HEK293 (cell line): ENCODE results near the gene ANAPC16.
A peak's percentile ranks its signal among the peaks of the same experiment; 100 is the strongest.

Experiments used
- ATF2 ChIP-seq: fragments of 450-650 bp; formaldehyde crosslinking; IDR thresholded peaks from 2 replicates; pipeline ENCODE4 v1.5.1; 2016; ENCODE audit warnings: missing biosample characterization, missing genetic modification characterization, low read depth
- FEZF1 ChIP-seq: fragments of 450-650 bp; formaldehyde crosslinking; IDR thresholded peaks from 2 replicates; pipeline ENCODE4 v1.5.1; 2016; ENCODE audit warnings: missing biosample characterization, missing genetic modification characterization
- GFI1B ChIP-seq: fragments of 450-650 bp; formaldehyde crosslinking; IDR thresholded peaks from 2 replicates; pipeline ENCODE4 v1.5.1; 2016; ENCODE audit warnings: missing biosample characterization, missing genetic modification characterization
- GLI2 ChIP-seq: fragments of 450-650 bp; formaldehyde crosslinking; IDR thresholded peaks from 2 replicates; pipeline ENCODE4; 2017; ENCODE audit warnings: missing biosample characterization, missing genetic modification characterization, low read depth, borderline replicate concordance
- HOXD13 ChIP-seq: sonication (generic); formaldehyde crosslinking; IDR thresholded peaks from 2 replicates; pipeline ENCODE4 v1.8.0; 2022; ENCODE audit warnings: missing genetic modification reagents, borderline replicate concordance
- KLF10 ChIP-seq: fragments of 450-650 bp; IDR thresholded peaks from 2 replicates; pipeline ENCODE4 v1.5.1; 2018; ENCODE audit warnings: missing biosample characterization, mild to moderate bottlenecking, missing genetic modification characterization
- KLF16 ChIP-seq: fragments of 450-650 bp; formaldehyde crosslinking; IDR thresholded peaks from 2 replicates; pipeline ENCODE4 v1.5.1; 2017; ENCODE audit warnings: missing biosample characterization, missing genetic modification characterization
- KLF9 ChIP-seq: fragments of 450-650 bp; formaldehyde crosslinking; IDR thresholded peaks from 2 replicates; pipeline ENCODE4 v1.5.1; 2016; ENCODE audit warnings: missing biosample characterization, missing genetic modification characterization, low read depth
- SCRT1 ChIP-seq: fragments of 450-650 bp; formaldehyde crosslinking; IDR thresholded peaks from 2 replicates; pipeline ENCODE4 v1.5.1; 2016; ENCODE audit warnings: missing biosample characterization, missing genetic modification characterization, borderline replicate concordance
- TRIM28 ChIP-seq: IDR thresholded peaks from 2 replicates; pipeline ENCODE4 v1.6.1; 2011; ENCODE audit warnings: low read length, control low read depth, borderline replicate concordance
- WT1 ChIP-seq: fragments of 450-650 bp; formaldehyde crosslinking; IDR thresholded peaks from 2 replicates; pipeline ENCODE4 v1.5.1; 2016; ENCODE audit warnings: missing biosample characterization, missing genetic modification characterization
- YY1 ChIP-seq: fragments of 450-650 bp; formaldehyde crosslinking; IDR thresholded peaks from 2 replicates; pipeline ENCODE4 v1.5.1; 2018; ENCODE audit warnings: missing biosample characterization, missing genetic modification characterization
- ZNF121 ChIP-seq: fragments of 450-650 bp; formaldehyde crosslinking; IDR thresholded peaks from 2 replicates; pipeline ENCODE4 v1.5.1; 2016; ENCODE audit warnings: missing biosample characterization, missing genetic modification characterization
- ZNF132 ChIP-seq: fragments of 450-650 bp; formaldehyde crosslinking; IDR thresholded peaks from 2 replicates; pipeline ENCODE4 v1.5.1; 2017; ENCODE audit warnings: missing biosample characterization, missing genetic modification characterization, borderline replicate concordance
- ZNF140 ChIP-seq: fragments of 450-650 bp; formaldehyde crosslinking; IDR thresholded peaks from 2 replicates; pipeline ENCODE4 v1.5.1; 2016; ENCODE audit warnings: missing biosample characterization, missing genetic modification characterization
- ZNF155 ChIP-seq: fragments of 450-650 bp; formaldehyde crosslinking; IDR thresholded peaks from 2 replicates; pipeline ENCODE4 v1.5.1; 2016; ENCODE audit warnings: missing biosample characterization, missing genetic modification characterization
- ZNF169 ChIP-seq: fragments of 450-650 bp; formaldehyde crosslinking; IDR thresholded peaks from 2 replicates; pipeline ENCODE4 v1.5.1; 2016; ENCODE audit warnings: missing biosample characterization, missing genetic modification characterization
- ZNF19 ChIP-seq: fragments of 450-650 bp; formaldehyde crosslinking; IDR thresholded peaks from 2 replicates; pipeline ENCODE4; 2016; ENCODE audit warnings: missing biosample characterization, missing genetic modification characterization, low read depth
- ZNF23 ChIP-seq: fragments of 450-650 bp; formaldehyde crosslinking; IDR thresholded peaks from 2 replicates; pipeline ENCODE4 v1.5.1; 2016; ENCODE audit warnings: missing biosample characterization, missing genetic modification characterization, borderline replicate concordance
- ZNF280C ChIP-seq: fragments of 450-650 bp; formaldehyde crosslinking; IDR thresholded peaks from 2 replicates; pipeline ENCODE4 v1.5.1; 2016; ENCODE audit warnings: missing biosample characterization, missing genetic modification characterization
- ZNF433 ChIP-seq: fragments of 450-650 bp; formaldehyde crosslinking; IDR thresholded peaks from 2 replicates; pipeline ENCODE4 v1.5.1; 2016; ENCODE audit warnings: missing biosample characterization, missing genetic modification characterization, low read depth
- ZNF549 ChIP-seq: fragments of 450-650 bp; IDR thresholded peaks from 2 replicates; pipeline ENCODE4 v1.5.1; 2018; ENCODE audit warnings: missing biosample characterization, missing genetic modification characterization, mild to moderate bottlenecking, inconsistent platforms, moderate library complexity
- ZNF623 ChIP-seq: fragments of 450-650 bp; formaldehyde crosslinking; IDR thresholded peaks from 2 replicates; pipeline ENCODE4 v1.5.1; 2016; ENCODE audit warnings: missing biosample characterization, missing genetic modification characterization
- ZNF747 ChIP-seq: fragments of 450-650 bp; formaldehyde crosslinking; IDR thresholded peaks from 2 replicates; pipeline ENCODE4 v1.5.1; 2016; ENCODE audit warnings: missing biosample characterization, missing genetic modification characterization
- ZNF76 ChIP-seq: fragments of 450-650 bp; formaldehyde crosslinking; IDR thresholded peaks from 2 replicates; pipeline ENCODE4; 2016; ENCODE audit warnings: low read depth, missing biosample characterization, missing genetic modification characterization, borderline replicate concordance
- ZNF792 ChIP-seq: fragments of 450-650 bp; formaldehyde crosslinking; IDR thresholded peaks from 2 replicates; pipeline ENCODE4 v1.5.1; 2016; ENCODE audit warnings: missing biosample characterization, missing genetic modification characterization
- ZSCAN16 ChIP-seq: fragments of 450-650 bp; formaldehyde crosslinking; IDR thresholded peaks from 2 replicates; pipeline ENCODE4 v1.5.1; 2016; ENCODE audit warnings: missing biosample characterization, missing genetic modification characterization
- TF ChIP-seq, protein P1 (sequence below): fragments of 450-650 bp; formaldehyde crosslinking; IDR thresholded peaks from 2 replicates; pipeline ENCODE4 v1.5.1; 2016; ENCODE audit warnings: missing biosample characterization, missing genetic modification characterization
- TF ChIP-seq, protein P2 (sequence below): fragments of 450-650 bp; formaldehyde crosslinking; IDR thresholded peaks from 2 replicates; pipeline ENCODE4 v1.5.1; 2017; ENCODE audit warnings: missing biosample characterization, missing genetic modification characterization
- TF ChIP-seq, protein P3 (sequence below): IDR thresholded peaks from 2 replicates; pipeline ENCODE4 v1.6.1; 2011; ENCODE audit warnings: mild to moderate bottlenecking, low read depth, low read length, borderline replicate concordance
- TF ChIP-seq, protein P4 (sequence below): fragments of 450-650 bp; formaldehyde crosslinking; IDR thresholded peaks from 2 replicates; pipeline ENCODE4 v1.5.1; 2016; ENCODE audit warnings: missing biosample characterization, missing genetic modification characterization

ANAPC16 gene

GRCh38 chr10:72273410-72274212 lies 57.8 kb downstream of the ANAPC16 start, which contains the start of gene DDIT4 (continued):
- TF ChIP-seq KLF10 (tag by site-specific recombination) (peak; percentile 98), KLF16 (tag by site-specific recombination) (peak; percentile 95), ZNF169 (tag by site-specific recombination) (no peak; the same call in 1 of the 2 replicates), ZNF792 (tag by site-specific recombination) (0 out of 2 replicates have a peak, but pooled peaks have one; percentile 47), ZNF76 (tag by site-specific recombination) (peak; percentile 43; the same call in 1 of the 2 replicates), ATF2 (tag by site-specific recombination) (no peak), FEZF1 (tag by site-specific recombination) (peak; percentile 80), ZNF121 (tag by site-specific recombination) (no peak), SCRT1 (tag by site-specific recombination) (no peak), ZNF132 (tag by site-specific recombination) (no peak), TRIM28 (no peak; the same call in 1 of the 2 replicates), WT1 (tag by site-specific recombination) (peak; percentile 23), YY1 (tag by site-specific recombination) (peak; percentile 76), ZNF155 (tag by site-specific recombination) (no peak), ZNF23 (tag by site-specific recombination) (no peak), ZNF623 (tag by site-specific recombination) (peak; percentile 30), GLI2 (no peak), ZNF19 (tag by site-specific recombination) (no peak), GFI1B (tag by site-specific recombination) (no peak), ZNF549 (tag by site-specific recombination) (no peak), ZSCAN16 (tag by site-specific recombination) (no peak), HOXD13 (peak; percentile 17; the same call in 1 of the 2 replicates), KLF9 (peak; percentile 99), ZNF433 (tag by site-specific recombination) (no peak), ZNF747 (tag by site-specific recombination) (no peak), ZNF140 (tag by site-specific recombination) (no peak), ZNF280C (tag by site-specific recombination) (no peak)
- TF ChIP-seq, protein P1, sequence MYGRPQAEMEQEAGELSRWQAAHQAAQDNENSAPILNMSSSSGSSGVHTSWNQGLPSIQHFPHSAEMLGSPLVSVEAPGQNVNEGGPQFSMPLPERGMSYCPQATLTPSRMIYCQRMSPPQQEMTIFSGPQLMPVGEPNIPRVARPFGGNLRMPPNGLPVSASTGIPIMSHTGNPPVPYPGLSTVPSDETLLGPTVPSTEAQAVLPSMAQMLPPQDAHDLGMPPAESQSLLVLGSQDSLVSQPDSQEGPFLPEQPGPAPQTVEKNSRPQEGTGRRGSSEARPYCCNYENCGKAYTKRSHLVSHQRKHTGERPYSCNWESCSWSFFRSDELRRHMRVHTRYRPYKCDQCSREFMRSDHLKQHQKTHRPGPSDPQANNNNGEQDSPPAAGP (tag by site-specific recombination), result peak; percentile 78
- TF ChIP-seq, protein P2, sequence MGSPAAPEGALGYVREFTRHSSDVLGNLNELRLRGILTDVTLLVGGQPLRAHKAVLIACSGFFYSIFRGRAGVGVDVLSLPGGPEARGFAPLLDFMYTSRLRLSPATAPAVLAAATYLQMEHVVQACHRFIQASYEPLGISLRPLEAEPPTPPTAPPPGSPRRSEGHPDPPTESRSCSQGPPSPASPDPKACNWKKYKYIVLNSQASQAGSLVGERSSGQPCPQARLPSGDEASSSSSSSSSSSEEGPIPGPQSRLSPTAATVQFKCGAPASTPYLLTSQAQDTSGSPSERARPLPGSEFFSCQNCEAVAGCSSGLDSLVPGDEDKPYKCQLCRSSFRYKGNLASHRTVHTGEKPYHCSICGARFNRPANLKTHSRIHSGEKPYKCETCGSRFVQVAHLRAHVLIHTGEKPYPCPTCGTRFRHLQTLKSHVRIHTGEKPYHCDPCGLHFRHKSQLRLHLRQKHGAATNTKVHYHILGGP, result no peak
- TF ChIP-seq, protein P3, sequence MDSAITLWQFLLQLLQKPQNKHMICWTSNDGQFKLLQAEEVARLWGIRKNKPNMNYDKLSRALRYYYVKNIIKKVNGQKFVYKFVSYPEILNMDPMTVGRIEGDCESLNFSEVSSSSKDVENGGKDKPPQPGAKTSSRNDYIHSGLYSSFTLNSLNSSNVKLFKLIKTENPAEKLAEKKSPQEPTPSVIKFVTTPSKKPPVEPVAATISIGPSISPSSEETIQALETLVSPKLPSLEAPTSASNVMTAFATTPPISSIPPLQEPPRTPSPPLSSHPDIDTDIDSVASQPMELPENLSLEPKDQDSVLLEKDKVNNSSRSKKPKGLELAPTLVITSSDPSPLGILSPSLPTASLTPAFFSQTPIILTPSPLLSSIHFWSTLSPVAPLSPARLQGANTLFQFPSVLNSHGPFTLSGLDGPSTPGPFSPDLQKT, result no peak
- TF ChIP-seq, protein P4, sequence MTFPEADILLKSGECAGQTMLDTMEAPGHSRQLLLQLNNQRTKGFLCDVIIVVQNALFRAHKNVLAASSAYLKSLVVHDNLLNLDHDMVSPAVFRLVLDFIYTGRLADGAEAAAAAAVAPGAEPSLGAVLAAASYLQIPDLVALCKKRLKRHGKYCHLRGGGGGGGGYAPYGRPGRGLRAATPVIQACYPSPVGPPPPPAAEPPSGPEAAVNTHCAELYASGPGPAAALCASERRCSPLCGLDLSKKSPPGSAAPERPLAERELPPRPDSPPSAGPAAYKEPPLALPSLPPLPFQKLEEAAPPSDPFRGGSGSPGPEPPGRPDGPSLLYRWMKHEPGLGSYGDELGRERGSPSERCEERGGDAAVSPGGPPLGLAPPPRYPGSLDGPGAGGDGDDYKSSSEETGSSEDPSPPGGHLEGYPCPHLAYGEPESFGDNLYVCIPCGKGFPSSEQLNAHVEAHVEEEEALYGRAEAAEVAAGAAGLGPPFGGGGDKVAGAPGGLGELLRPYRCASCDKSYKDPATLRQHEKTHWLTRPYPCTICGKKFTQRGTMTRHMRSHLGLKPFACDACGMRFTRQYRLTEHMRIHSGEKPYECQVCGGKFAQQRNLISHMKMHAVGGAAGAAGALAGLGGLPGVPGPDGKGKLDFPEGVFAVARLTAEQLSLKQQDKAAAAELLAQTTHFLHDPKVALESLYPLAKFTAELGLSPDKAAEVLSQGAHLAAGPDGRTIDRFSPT, result peak; percentile 93
